ENCODE results near the gene KRTAP3-3.
"Not testable (repeated sequence)": the region's sequence is repeated elsewhere in the genome, so short reads cannot be mapped to it uniquely, and the experiment has no call there.

KRTAP3-3 gene

DNA sequence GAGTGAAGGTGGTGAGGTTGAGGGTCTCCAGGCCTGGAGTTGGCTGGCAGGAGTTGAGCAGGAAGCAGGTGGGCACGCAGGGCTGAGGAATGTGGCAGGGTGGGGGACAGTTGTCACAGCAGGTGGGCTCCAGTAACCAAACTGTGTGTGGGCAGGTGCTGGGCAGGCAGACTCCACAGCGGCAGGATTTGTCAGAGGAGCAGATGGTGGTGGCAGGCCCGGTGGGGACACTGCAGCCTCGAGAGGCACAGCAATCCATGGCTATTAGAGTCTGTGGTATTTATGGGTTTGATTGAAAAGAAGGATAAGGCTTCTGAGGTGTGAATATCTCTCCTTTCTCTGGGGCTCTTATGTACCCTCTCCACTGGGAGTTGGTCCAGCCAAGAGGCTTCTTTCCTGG, at the start of gene KRTAP3-3:
Gene KRTAP3-3 (minus strand): TSS at position 326 of the 400 bp plus-strand sequence. CDS start 67 bp downstream, at position 259.
- DNase-seq: no peak

DNA sequence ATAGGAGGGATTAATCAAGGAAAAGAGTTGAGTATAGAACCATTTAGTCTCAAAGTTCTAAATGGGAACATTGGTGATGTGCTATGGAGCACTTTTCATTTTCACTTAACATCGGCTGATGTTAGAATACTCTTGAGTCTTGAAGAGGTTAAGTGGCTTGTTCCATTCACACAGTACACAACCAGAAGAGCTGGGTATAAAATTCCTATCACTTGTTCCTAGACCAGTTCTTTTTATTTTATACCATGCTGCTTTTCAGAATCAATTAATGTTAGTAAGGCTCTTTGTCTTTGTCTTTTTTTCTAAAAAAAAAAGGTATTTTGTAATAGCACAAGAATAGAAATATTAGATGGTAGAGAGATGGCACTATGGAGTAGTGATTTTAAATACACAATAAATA, 49.0 kb upstream of the KRTAP3-3 start:
- DNase-seq: no peak

DNA sequence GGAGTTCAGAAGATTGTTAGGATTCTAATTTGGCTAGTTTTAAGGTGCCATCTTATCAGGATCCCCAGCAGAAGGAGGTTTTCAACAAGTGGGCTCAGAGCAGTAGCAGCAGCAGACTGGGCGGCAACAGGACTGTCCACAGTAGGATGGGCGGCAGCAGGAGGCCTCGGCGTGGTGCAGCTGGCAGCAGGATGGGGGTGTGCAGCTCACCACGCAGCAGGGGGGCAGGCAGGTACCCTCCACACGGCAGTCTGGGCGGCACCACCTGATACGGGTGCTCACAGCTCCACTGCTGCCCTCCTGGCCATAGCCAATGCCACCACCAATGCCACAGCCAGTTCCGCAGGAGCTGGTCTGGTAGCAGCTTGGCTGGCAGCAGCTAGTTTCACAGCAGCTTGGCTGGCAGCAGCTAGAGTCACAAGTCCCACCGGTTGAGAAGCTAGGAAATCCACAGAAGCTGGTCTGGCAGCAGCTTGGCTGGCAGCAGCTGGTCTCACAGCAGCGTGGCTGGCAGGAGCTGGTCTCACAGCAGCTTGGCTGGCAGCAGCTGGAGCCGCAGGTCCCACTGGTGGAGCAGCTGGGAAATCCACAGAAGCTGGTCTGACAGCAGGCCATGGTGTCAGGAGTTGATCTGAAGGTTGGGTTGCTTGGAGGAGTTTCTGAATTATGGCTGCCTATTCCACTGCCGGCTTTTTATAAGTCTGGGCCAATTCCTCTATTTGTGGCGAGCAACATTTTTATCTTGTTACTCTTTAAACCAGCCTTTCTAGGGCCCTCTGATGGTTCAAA, 47.0 kb upstream of the KRTAP3-3 start, which contains the start of gene KRTAP1-1:
Gene KRTAP1-1 (minus strand): TSS at position 668 of the 789 bp plus-strand sequence. CDS start 53 bp downstream, at position 615.
- not testable (repeated sequence) for DNase-seq

DNA sequence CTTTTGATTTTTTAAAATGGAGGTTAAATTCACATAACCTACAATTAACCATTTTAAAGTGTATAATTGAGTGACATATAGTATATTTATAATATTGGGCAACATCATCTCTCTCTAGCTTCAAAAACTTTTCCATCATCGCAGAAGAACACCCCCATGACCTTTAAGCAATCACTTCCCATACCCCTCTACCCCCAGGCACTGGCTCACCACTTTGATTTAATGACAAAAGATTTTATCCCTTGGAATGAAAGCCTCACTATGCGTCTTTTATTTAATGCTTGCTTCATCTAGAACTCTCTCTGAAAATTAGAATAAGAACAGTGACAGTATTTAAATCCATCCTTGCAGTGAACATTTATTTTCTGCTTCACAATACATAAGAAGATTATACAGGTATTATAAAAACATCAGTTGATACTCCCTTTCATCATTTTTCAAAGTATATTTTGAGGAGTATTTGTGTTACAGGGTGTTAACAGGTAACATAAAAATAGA, 43.9 kb upstream of the KRTAP3-3 start:
- no peak for DNase-seq

DNA sequence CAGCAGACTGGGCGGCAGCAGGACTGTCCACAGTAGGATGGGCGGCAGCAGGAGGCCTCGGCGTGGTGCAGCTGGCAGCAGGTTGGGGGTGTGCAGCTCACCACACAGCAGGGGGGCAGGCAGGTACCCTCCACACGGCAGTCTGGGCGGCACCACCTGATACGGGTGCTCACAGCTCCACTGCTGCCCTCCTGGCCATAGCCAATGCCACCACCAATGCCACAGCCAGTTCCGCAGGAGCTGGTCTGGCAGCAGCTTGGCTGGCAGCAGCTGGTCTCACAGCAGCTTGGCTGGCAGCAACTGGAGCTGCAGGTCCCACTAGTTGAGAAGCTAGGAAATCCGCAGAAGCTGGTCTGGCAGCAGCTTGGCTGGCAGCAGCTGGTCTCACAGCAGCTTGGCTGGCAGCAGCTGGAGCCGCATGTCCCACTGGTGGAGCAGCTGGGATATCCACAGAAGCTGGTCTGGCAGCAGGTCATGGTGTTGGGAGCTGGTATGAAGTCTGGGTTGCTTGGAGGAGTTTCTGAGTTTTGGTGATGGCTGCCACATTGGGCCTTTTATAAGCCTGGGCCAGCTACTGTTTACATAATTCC, 40.5 kb upstream of the KRTAP3-3 start, which contains the start of gene KRTAP1-3:
Gene KRTAP1-3 (minus strand): TSS at position 529 of the 590 bp plus-strand sequence. CDS start 53 bp downstream, at position 476.
- DNase-seq: not testable (repeated sequence)

DNA sequence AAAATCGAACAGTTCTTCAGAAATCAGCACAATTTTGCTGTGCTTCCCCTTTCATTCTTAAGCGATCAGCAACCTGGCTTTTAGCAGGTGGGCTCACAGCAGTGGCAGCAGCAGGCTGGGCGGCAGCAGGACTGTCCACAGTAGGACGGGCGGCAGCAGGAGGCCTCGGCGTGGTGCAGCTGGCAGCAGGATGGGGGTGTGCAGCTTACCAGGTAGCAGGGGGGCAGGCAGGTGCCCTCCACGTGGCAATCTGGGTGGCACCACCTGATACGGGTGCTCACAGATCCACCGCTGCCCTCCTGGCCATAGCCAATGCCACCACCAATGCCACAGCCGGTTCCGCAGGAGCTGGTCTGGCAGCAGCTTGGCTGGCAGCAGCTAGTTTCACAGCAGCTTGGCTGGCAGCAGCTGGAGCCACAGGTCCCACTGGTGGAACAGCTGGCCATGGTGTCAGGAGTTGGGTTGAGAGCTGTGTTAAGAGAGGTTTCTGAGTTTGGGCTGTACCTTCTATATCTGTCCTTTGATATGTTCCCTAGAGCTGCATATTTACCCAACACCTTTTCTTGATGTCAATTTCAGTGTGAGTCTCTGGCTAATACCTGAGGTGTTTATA, 35.8 kb upstream of the KRTAP3-3 start, which contains the start of gene KRTAP1-4:
Gene KRTAP1-4 (minus strand): TSS at position 563 of the 613 bp plus-strand sequence. CDS start 117 bp downstream, at position 446.
- no peak for DNase-seq

DNA sequence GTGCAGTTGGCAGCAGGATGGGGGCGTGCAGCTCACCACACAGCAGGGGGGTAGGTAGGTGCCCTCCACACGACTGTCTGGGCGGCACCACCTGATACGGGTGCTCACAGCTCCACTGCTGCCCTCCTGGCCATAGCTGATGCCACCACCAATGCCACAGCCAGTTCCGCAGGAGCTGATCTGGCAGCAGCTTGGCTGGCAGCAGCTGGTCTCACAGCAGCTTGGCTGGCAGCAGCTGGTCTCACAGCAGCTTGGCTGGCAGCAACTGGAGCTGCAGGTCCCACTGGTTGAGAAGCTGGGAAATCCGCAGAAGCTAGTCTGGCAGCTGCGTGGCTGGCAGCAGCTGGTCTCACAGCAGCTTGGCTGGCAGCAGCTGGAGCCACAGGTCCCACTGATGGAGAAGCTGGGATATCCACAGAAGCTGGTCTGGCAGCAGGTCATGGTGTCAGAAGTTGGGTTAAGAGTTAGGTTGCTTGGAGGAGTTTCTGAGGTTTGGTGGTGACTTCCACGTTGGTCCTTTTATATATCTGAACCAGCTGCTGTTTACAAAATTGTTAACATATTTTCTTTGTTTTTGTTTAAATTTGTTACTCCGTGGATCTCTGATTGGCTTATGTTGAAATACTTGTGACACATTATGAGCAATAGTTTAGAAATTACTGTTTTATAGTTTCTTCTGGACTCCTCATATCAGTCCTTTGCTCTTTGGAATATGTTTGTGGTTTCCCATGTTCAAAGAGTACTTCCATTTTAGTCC, 32.9 kb upstream of the KRTAP3-3 start, which contains the start of gene KRTAP1-5:
Gene KRTAP1-5 (minus strand): TSS at position 494 of the 757 bp plus-strand sequence. CDS start 53 bp downstream, at position 441.
- DNase-seq: no peak

DNA sequence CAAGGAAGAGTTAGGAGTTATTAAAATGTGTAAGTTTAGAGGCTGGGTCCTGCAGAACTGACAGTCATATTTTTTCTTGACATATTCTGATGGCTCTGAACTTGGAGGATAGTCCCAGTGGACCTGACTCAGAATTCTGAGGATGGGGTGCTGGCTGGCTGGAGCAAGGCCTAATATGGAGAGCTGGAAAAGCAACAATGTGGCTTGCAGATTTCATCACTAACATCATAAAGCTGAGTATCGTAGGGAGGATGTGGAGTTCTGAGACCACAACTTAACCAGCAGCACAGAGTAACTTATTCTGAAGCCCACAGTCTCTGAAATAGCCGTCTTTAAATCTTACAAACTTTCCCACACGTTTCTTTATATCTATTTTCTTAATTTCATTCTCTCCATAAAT, 30.7 kb upstream of the KRTAP3-3 start:
- no peak for DNase-seq

DNA sequence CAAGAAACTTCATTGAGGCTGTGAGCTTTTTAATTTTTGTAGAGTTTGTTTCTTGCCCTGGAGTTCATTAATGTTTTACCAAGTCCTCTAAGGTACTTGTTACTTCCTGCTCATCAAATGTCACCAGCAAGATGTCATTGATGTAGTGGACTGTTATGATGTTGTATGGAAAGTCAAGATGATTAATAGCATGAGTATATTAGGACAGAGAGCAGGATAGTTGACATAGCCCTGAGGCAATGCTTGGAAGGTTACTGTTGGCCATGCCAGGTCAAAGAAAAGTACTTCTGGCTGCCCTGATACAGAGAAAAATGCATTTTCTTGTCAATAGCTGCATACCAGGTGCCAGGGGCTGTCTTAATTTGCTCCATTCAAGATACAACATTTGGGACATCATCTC, 26.4 kb upstream of the KRTAP3-3 start:
- DNase-seq: no peak

DNA sequence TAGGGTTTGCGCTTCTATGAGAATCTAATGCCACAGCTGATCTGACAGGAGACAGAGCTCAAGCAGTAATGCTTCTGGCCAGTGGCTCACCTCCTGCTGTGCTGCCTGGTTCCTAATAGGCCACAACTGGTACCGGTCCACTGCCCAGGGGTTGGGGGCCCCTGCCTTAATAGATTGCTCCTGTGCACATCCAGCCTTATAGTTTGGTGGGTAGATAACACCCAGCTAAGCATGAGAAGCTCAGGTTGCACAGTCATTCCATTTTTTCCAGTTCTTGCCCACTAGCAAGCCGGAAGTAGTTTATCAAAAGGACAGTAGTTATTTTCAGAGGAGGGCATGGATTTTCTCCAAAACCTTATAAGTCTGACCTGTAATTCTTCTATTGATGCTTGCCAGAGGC, 25.5 kb upstream of the KRTAP3-3 start:
- DNase-seq: no peak

DNA sequence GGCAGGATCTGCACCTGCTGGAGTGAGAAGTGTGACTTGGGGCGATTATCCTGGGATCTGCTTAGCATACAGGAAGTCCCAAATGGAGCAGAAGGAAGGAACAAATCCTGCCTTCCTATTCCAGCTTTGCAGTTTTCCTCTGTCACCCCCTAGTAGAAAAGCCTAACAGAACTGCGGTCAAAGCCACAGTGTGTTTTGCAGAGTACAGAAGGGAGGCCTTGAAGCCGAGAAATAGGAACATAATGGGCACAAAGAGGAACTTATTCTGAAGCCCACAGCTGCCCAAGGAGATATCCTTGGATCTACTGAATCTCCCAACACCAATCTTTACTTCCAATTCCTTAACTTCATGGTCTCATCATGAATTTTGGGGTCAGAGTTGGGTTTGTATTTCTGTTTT, 24.6 kb upstream of the KRTAP3-3 start:
- DNase-seq: no peak

DNA sequence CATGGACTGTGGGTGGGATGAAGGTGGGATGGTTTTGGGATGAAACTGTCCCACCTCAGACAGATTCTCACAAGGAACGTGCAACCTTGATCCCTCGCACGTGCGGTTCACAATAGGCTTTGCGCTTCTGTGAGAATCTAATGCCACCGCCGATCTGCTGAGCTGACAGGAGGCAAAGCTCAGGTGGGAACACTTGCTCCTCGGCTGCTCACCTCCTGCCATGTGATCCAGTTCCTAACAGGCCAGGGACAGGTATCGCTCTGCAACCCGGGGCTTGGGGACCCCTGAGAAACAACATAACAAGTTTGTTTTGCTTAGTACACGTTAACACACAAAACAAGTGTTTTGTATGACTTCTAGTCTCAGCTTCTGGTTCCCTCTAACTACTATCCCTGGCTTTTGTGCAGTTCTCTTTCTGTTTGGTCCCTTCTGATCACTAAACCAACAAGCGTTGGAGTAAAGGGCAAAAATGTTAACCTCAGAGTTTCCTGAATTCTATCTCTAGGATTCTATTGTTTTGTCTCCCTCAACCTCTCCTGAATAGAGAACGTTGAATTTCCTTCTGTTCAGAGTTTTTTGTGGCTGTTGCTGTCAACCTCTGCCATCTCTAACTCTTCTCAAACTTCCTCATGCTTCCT, 22.7 kb upstream of the KRTAP3-3 start:
- DNase-seq: no peak

DNA sequence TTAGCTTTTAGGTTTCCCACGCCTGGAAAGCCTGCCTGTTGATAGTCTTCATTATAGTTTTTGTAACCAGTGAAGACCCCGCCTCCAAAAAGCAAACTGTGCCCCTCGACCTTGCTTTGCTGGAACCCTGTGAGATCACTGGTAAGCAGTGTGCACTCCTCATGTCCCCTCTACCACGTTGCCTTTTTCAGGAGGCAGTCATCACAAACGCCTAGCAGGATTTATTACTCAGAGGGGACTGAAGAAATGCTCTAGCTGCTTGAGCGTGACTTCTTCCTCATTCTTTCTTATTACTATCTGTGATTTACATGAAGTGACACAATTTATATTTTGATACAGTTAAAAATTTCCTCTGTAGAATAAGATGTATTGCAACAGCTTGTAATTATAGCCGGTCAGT, 21.5 kb upstream of the KRTAP3-3 start:
- DNase-seq: no peak

DNA sequence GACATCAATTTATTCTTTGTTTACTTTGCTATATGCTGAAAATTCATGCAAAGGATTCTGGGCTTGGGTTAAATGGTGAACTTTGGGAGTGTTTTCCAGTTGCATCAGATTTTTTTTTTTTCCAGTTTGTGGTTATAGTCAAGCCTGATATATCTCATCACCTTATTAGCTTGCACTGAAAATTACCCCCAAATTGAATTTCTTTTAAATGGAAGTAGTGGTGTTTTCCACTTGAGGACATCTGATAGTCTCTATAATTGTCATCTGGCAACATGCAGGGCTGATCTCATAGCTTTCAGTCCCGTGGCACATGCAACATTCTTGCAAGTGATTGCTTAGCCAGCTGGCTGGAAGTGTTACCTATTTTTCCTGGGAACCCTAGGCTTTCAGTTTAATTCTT, 19.6 kb upstream of the KRTAP3-3 start:
- DNase-seq: no peak

DNA sequence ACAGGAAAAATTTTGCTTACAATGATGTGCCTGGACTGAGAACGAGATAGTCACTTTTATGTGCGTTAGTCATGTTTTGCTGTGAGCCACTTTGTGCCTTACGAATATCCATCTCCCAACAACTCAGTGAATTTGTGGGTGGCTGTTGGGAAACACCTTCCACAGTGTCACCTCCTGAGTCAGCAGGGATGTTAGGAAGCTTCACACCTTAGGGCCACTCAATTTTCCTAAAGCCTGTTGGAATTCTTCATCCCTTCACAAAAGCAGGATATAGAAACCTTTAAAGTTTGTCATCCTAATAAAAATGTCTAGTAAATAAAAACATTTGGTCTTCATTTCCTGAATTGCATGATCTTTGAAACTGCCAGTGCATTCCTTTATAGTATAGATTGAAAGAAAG, 19.2 kb upstream of the KRTAP3-3 start:
- no peak for DNase-seq

DNA sequence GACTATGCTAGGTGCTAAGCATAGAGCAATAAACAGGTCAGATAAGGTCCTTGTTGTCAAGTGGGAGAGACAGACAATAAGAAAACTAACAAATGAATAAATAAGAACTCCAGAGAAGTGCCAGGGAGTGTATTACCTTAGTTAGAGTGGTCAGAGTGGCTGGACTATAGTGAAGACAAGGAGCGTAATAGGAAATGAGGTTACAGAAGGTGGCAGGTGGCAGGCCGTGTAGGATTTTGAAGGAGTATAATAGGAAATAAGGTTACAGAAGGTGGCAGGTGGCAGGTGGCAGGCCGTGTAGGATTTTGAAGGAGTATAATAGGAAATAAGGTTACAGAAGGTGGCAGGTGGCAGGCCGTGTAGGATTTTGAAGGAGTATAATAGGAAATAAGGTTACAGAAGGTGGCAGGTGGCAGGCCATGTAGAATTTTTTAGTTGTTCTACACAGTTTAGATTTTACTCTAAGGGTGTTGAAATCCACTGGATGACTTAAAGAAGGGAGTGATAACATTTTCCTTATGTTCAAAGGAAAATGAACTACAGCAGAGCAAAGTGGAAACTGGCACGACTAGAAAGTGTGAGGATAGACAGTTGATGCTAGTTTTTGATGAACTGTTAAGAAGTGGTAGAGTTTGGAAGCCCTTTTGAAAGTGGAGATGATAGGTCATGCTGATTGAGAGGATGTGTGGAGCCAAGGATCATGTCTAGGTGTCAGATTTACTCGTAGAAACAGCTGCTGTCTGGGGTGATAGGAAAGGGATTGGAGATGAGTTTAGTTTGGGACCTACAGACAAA, 18.6 kb upstream of the KRTAP3-3 start:
- DNase-seq: no peak

DNA sequence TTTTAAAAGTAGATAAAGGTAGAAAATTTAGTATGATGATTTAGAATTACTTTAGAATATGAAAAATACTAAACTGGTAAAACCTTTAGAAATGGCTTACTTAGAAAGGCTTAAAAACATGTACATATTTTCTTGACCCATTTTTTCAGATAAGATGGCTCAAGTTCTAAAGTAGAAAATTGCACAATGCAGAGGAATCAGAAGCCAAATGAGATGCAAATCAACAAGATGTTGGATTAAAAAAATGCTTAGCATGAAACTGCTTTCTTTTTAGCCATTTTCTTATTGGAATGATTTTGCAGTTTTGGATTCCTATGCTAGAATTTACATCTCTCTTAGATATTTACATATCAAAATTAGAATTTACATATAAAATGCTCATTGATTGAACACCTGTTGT, 16.5 kb upstream of the KRTAP3-3 start:
- no peak for DNase-seq

DNA sequence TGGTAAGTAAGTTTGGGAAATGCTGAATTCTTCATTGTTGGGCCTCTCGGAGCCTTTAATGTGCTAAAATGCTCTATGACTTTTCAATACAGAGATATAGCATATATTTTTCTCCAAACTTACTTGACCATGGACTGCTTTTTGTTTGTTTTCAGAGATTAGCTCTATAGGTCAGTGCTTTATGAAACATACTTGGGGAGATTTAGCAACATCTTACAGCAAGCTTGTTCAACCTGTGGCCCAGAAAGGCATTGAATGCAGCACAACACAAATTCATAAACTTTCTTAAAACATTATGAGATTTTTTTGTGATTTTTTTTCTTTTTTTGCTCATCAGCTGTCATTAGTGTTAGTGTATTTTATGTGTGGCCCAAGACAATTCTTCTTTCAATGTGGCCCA, 16.0 kb upstream of the KRTAP3-3 start:
- DNase-seq: no peak

DNA sequence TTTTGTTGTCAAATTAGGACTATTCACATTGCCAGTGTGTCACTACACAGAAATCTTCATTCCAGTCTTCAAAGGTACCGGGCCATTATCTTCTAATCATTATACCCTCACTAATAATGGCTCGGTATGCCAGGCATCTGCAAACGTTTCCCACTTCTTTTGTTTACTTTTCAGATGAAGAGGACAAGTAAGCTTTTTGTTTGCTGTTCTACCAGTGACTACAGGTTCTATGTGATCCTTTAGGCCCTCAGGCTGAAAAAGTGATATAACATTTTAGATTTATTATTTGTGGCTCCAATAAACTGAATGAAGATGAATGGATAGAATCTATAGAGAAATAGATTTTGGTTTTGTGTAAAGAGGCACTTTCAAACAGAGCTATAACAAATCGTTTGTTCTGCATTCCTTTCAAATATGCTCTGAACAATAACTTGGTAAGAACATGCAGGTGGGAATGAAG, 15.4 kb upstream of the KRTAP3-3 start:
- no peak for DNase-seq

DNA sequence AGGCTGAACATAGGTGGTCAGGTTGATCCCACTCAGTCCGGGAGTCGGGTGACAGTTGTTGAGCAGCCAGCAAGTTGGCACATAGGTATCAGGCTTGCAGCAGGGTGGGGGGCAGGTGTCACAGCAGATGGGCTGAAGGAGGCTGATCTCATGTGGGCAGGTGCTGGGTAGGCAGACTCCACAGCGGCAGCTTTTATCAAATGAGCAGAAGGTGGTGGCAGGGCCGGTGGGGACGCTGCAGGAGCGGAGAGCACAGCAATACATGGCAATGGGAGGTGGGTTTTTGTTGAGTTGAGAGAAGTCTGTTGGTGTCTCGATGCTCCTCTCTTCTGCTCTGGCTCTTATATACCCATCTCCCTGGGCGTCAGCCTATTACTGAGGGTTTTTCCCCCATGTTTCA, 14.8 kb upstream of the KRTAP3-3 start, which contains the start of gene KRTAP3-1:
Gene KRTAP3-1 (minus strand): TSS at position 318 of the 400 bp plus-strand sequence. CDS start 54 bp downstream, at position 264.
- DNase-seq: no peak

DNA sequence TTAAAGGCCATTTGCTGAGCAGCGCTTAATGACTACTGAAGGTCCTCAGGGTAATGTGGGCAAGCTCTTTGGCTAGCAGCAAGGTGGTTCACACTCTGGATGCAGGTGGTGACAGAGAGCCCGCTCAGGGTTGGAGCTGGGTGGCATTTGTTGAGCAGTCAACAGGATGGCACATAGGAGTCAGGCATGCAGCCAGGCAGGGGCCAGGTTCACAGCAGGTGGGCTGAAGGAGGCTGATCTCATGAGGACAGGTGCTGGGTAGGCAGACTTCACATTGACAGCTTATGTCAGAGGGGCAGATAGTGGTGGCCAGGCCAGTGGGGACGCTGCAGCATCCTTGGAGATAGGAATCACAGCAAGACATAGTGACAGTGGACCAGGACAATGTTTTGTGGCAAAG, 10.4 kb upstream of the KRTAP3-3 start:
- no peak for DNase-seq

Measured in NCI-H524 treated with DMSO at 0.1 percent for 48 hours (cell line).